HCT116 (cell line): Measurements from ENCODE around the gene OTOP2. TPM values are rescaled to one million over a fixed set of nuclear protein-coding genes. Genes with fewer than 3 reads are reported as not detected.

Source experiments
- ATAC-seq: fragments of 200-7000 bp; cut with Tn5 transposase; 2 replicates; pipeline ENCODE4 v1.9.1; 2020; ENCODE audit warnings: mild to moderate bottlenecking, moderate library complexity
- BruUV-seq: library from RNA; stranded (reverse); fragments of 400-500 nt; replicated peaks from 2 replicates; lab custom pipeline; 2021; lab: Mats Ljungman, UMichigan
- CTCF ChIA-PET: fragments of 300-600 bp; sonication (Branson Sonifier 250); formaldehyde crosslinking; loops from one replicate; lab custom pipeline; 2021; ENCODE audit warnings: antibody characterized with exemption; lab: Charles Lee
- POLR2A ChIA-PET: fragments of 300-600, 350-600 bp; sonication (Branson Sonifier 250); formaldehyde crosslinking; loops from one replicate; lab custom pipeline; 2021; ENCODE audit warnings: antibody characterized with exemption; lab: Charles Lee
- RAD21 ChIA-PET, 2 experiments: fragments of 300-600 bp; sonication (Branson Sonifier 250); formaldehyde crosslinking; loops; one replicate each; lab custom pipeline; 2023; ENCODE audit warnings: low total read pairs in 2 of 2; ENCODE audit not compliant: uncharacterized antibody in 2 of 2, unreplicated experiment in 2 of 2, low non-redundant PET in 1 of 2; lab: Charles Lee
- DNase-seq: peaks from one replicate; pipeline ENCODE4 v3.0.0-alpha.2; 2010; ENCODE audit warnings: low read depth, low spot score
- H2AFZ ChIP-seq: fragments of 200-600 bp; shearing (Covaris generic), sonication (generic); 2 replicates; pipeline ENCODE4 v1.6.1; 2017; ENCODE audit warnings: low read depth, mixed run types, mixed read lengths, antibody characterized with exemption, low read length; ENCODE audit not compliant: poor library complexity, severe bottlenecking
- H3K27ac ChIP-seq: 2 replicates; pipeline ENCODE4 v1.5.1; 2012; ENCODE audit warnings: low read depth, low read length
- H3K27me3 ChIP-seq: fragments of 200-600 bp; sonication (generic); 2 replicates; pipeline ENCODE4 v1.6.1; 2016; ENCODE audit warnings: mixed run types, low read length, mixed read lengths; ENCODE audit not compliant: insufficient read depth
- H3K36me3 ChIP-seq, 2 experiments: fragments of 200-500 bp in 1 of 2; fragments of 200-600 bp in 1 of 2; sonication (Bioruptor generic) in 1 of 2; sonication (generic) in 1 of 2; 2 replicates each; pipeline versions ENCODE4 v1.5.1 to v1.6.1; 2014 to 2016; ENCODE audit warnings: low read length in 2 of 2, inconsistent platforms in 1 of 2, mixed read lengths in 1 of 2, mixed run types in 1 of 2; ENCODE audit not compliant: insufficient read depth in 2 of 2, control insufficient read depth in 1 of 2
- H3K4me1 ChIP-seq, 2 experiments: fragments of 200-600 bp in 1 of 2; sonication (generic) in 1 of 2; 2 replicates each; pipeline versions ENCODE4 v1.5.1 to v1.6.1; 2012 to 2017; ENCODE audit warnings: low read length in 2 of 2, inconsistent platforms in 1 of 2, mild to moderate bottlenecking in 1 of 2, mixed read lengths in 1 of 2, mixed run types in 1 of 2, moderate library complexity in 1 of 2; ENCODE audit not compliant: insufficient read depth in 2 of 2, control insufficient read depth in 1 of 2
- H3K4me2 ChIP-seq: fragments of 200-600 bp; sonication (generic); 2 replicates; pipeline ENCODE4 v1.6.1; 2017; ENCODE audit warnings: mixed run types, low read length, mixed read lengths
- H3K4me3 ChIP-seq, 2 experiments: fragments of 200-600 bp in 1 of 2; sonication (generic) in 1 of 2; replicated peaks in 1 of 2; 2 replicates each; pipeline ENCODE4 v1.5.1; 2011 to 2016; ENCODE audit warnings: low read length in 2 of 2, control low read depth in 1 of 2, low read depth in 1 of 2, mild to moderate bottlenecking in 1 of 2, mixed read lengths in 1 of 2, mixed run types in 1 of 2
- H3K79me2 ChIP-seq: fragments of 200-600 bp; sonication (generic); 2 replicates; pipeline ENCODE4 v1.6.1; 2017; ENCODE audit warnings: mild to moderate bottlenecking, mixed run types, low read length, moderate library complexity, mixed read lengths; ENCODE audit not compliant: insufficient read depth
- H3K9ac ChIP-seq: fragments of 200-600 bp; sonication (generic); 2 replicates; pipeline ENCODE4 v1.6.1; 2016; ENCODE audit warnings: low read length, mixed read lengths
- H3K9me2 ChIP-seq: fragments of 200-600 bp; sonication (generic), shearing (Covaris generic); 2 replicates; pipeline ENCODE4 v1.6.1; 2017; ENCODE audit warnings: mixed run types, mild to moderate bottlenecking, moderate library complexity; ENCODE audit not compliant: insufficient read depth
- H3K9me3 ChIP-seq, 2 experiments: fragments of 200-500 bp in 1 of 2; fragments of 200-600 bp in 1 of 2; sonication (Bioruptor generic) in 1 of 2; sonication (generic) in 1 of 2; 2 replicates each; pipeline ENCODE4 v1.6.1; 2014 to 2017; ENCODE audit warnings: low read length in 2 of 2, mixed read lengths in 2 of 2, inconsistent platforms in 1 of 2, low read depth in 1 of 2, mild to moderate bottlenecking in 1 of 2, mixed run types in 1 of 2, moderate library complexity in 1 of 2; ENCODE audit not compliant: control insufficient read depth in 1 of 2, insufficient read depth in 1 of 2
- H4K20me1 ChIP-seq: fragments of 200-600 bp; sonication (generic), shearing (Covaris generic); 2 replicates; pipeline ENCODE4 v1.6.1; 2017; ENCODE audit warnings: mixed run types, mild to moderate bottlenecking, moderate library complexity; ENCODE audit not compliant: insufficient read depth
- CBX3 ChIP-seq: IDR thresholded peaks from 2 replicates; pipeline ENCODE4 v1.6.1; 2012; ENCODE audit warnings: low read depth
- CEBPB ChIP-seq: IDR thresholded peaks from 2 replicates; pipeline ENCODE4 v1.6.1; 2012; ENCODE audit warnings: low read depth
- CTCF ChIP-seq, 3 experiments: fragments of 200-600 bp in 1 of 3; sonication (generic) in 1 of 3; IDR thresholded peaks in 2 of 3; conservative IDR thresholded peaks in 1 of 3; 2 replicates each; pipeline ENCODE4 v1.5.1; 2012 to 2017; ENCODE audit warnings: low read depth in 2 of 3, low read length in 2 of 3, antibody characterized with exemption in 1 of 3, borderline replicate concordance in 1 of 3, control low read depth in 1 of 3, mild to moderate bottlenecking in 1 of 3, mixed read lengths in 1 of 3, mixed run types in 1 of 3, moderate library complexity in 1 of 3; ENCODE audit not compliant: insufficient read depth in 1 of 3
- EGR1 ChIP-seq: IDR thresholded peaks from 2 replicates; pipeline ENCODE4 v1.6.1; 2012; ENCODE audit warnings: low read depth
- ELF1 ChIP-seq: IDR thresholded peaks from 2 replicates; pipeline ENCODE4 v1.6.1; 2012; ENCODE audit warnings: low read depth, borderline replicate concordance
- EZH2 ChIP-seq: fragments of 200-600 bp; sonication (generic); IDR thresholded peaks from 2 replicates; pipeline ENCODE4 v1.6.1; 2017; ENCODE audit warnings: antibody characterized with exemption, mixed run types
- EZH2phosphoT487 ChIP-seq: fragments of 200-600 bp; IDR thresholded peaks from 2 replicates; pipeline ENCODE4 v1.6.1; 2018; ENCODE audit warnings: antibody characterized with exemption, borderline replicate concordance
- FOSL1 ChIP-seq: IDR thresholded peaks from 2 replicates; pipeline ENCODE4 v1.6.1; 2012; ENCODE audit warnings: low read depth
- RAD21 ChIP-seq: IDR thresholded peaks from 2 replicates; pipeline ENCODE4 v1.6.1; 2012; ENCODE audit warnings: low read depth, mild to moderate bottlenecking
- REST ChIP-seq: IDR thresholded peaks from 2 replicates; pipeline ENCODE4 v1.6.1; 2012; ENCODE audit warnings: low read depth
- SP1 ChIP-seq: IDR thresholded peaks from 2 replicates; pipeline ENCODE4 v1.6.1; 2012; ENCODE audit warnings: low read depth
- SRF ChIP-seq: IDR thresholded peaks from 2 replicates; pipeline ENCODE4 v1.6.1; 2012; ENCODE audit warnings: low read depth
- TCF7L2 ChIP-seq: IDR thresholded peaks from 2 replicates; pipeline ENCODE4 v1.7.0; 2011; ENCODE audit warnings: borderline replicate concordance, inconsistent platforms; ENCODE audit not compliant: insufficient read depth, insufficient read length; ENCODE audit errors: extremely low read depth
- ZNF274 ChIP-seq: fragments of 200-500 bp; sonication (Bioruptor generic); IDR thresholded peaks from 2 replicates; pipeline ENCODE4 v1.6.1; 2014; ENCODE audit warnings: mild to moderate bottlenecking, low read depth, low read length, inconsistent platforms
- intact Hi-C: fragments of 100-400 bp; cut with micrococcal nuclease; formaldehyde crosslinking; loops from 2 replicates; pipeline ENCODE4 v1.10.0; 2022
- total RNA-seq: library from RNA; stranded (reverse); gene quantifications from one replicate; pipeline ENCODE4 v1.2.1, GENCODE V29; 2021; ENCODE audit not compliant: unreplicated experiment

OTOP2 gene
- total RNA-seq, 1 experiment from 2014 or later: not detected

GRCh38 chr17:74921769-74922168, 2.3 kb upstream of the OTOP2 start:
- no peaks in the 10 kb centered on the region for H3K9me2 ChIP-seq
- no peaks in the 10 kb centered on the region for H3K79me2 ChIP-seq
- DNase-seq (no peak), ATAC-seq (no peak)
- peaks cover 4% of the 10 kb centered on the region; the same call in 1 of the 2 replicates for H3K27me3 ChIP-seq
- peak overlapping the region; percentile 13; the same call in 1 of the 2 replicates for H3K27ac ChIP-seq
- intact Hi-C loops: no loop called here
- no peak overlapping the region for H3K4me3 ChIP-seq
- H3K4me2 ChIP-seq: peak overlapping the region; percentile 18; the same call in 1 of the 2 replicates
- no TSS peak for BruUV-seq
- H3K9me3 ChIP-seq: no peaks in the 10 kb centered on the region
- no peak overlapping the region for H3K9ac ChIP-seq
- H2AFZ ChIP-seq: no peak overlapping the region
- CTCF ChIA-PET: interaction anchor here (1.7 kb wide), 1 partner anchor 49 kb away, joined by 6 read pairs; the partner anchor contains the start of gene FDXR
- RAD21 ChIA-PET: interaction anchor here in 1 of 2 experiments (0.6 kb wide), 1 partner anchor 50 kb away, joined by 10 read pairs; no protein-coding TSS in a partner anchor
- peaks cover 0 to 2% of the 10 kb centered on the region in 2 experiments; a peak in 1 of 4 replicates for H3K36me3 ChIP-seq
- TF ChIP-seq CBX3: no peak
- TF ChIP-seq CEBPB: no peak
- no peak for TF ChIP-seq ELF1
- no peak for TF ChIP-seq SRF
- TF ChIP-seq, all 23 proteins: peak for 0
- POLR2A ChIA-PET: no interaction called here
- no peaks in the 10 kb centered on the region for H4K20me1 ChIP-seq
- H3K4me1 ChIP-seq: peaks cover 16 to 34% of the 10 kb centered on the region in 2 experiments

- RAD21 ChIA-PET: interaction anchor here in 1 of 2 experiments (0.6 to 0.8 kb wide), 2 partner anchors 36 to 49 kb away, joined by 6 to 10 read pairs; no protein-coding TSS in a partner anchor
- no peak for ATAC-seq
- POLR2A ChIA-PET: interaction anchor here (0.9 kb wide), 1 partner anchor 49 kb away, joined by 4 read pairs; the partner anchor contains the start of gene FDXR
- H3K27ac ChIP-seq: no peak overlapping the region; the same call in 1 of the 2 replicates
- H3K36me3 ChIP-seq: peaks cover 0 to 2% of the 10 kb centered on the region in 2 experiments; a peak in 1 of 4 replicates
- H3K4me2 ChIP-seq: peak overlapping the region; percentile 97
- H3K4me3 ChIP-seq: peak overlapping the region; percentile 58 to 65
- TSS peak; percentile 68 for BruUV-seq
- peak overlapping the region; percentile 64; the same call in 1 of the 2 replicates for H3K9ac ChIP-seq
- H3K4me1 ChIP-seq: peaks cover 16 to 34% of the 10 kb centered on the region in 2 experiments
- intact Hi-C loops: no loop called here
- CTCF ChIA-PET: interaction anchor here (0.7 to 2.8 kb wide), 5 partner anchors 11 to 49 kb away, joined by 3 to 20 read pairs (median 5); partner anchors contain the start of gene FDXR
- no peaks in the 10 kb centered on the region for H4K20me1 ChIP-seq
- peaks cover 4% of the 10 kb centered on the region; the same call in 1 of the 2 replicates for H3K27me3 ChIP-seq
- no peak for DNase-seq
- H2AFZ ChIP-seq: no peak overlapping the region
- H3K9me3 ChIP-seq: no peaks in the 10 kb centered on the region
- no peaks in the 10 kb centered on the region for H3K9me2 ChIP-seq
- no peaks in the 10 kb centered on the region for H3K79me2 ChIP-seq
- TF ChIP-seq CEBPB: no peak
- no peak for TF ChIP-seq REST
- TF ChIP-seq CTCF (IDR thresholded peaks at IDR 0.05 in 2 of 3, conservative IDR thresholded peaks at IDR 0.05 in 1 of 3; ENCODE audit: borderline replicate concordance in 1 of 3, insufficient read depth in 1 of 3, low read depth in 2 of 3, low read length in 2 of 3): no peak
- no peak for TF ChIP-seq TCF7L2
- TF ChIP-seq ZNF274: no peak
- TF ChIP-seq EGR1: no peak
- TF ChIP-seq EZH2phosphoT487: no peak
- no peak for TF ChIP-seq RAD21
- no peak for TF ChIP-seq EZH2
- TF ChIP-seq SP1: no peak
- TF ChIP-seq FOSL1: no peak
These were observed 1.9 kb upstream of the OTOP2 start for GRCh38 chr17:74922172-74922571.
